Parathyroid adenoma (tissue), 2 donors: Measurements from ENCODE around the gene SENP2.

Experiments
- H2AFZ ChIP-seq: fragments of 300-600 bp; sonication (generic); one replicate; pipeline ENCODE4 v1.7.0; 2017; ENCODE audit warnings: antibody characterized with exemption, mild to moderate bottlenecking
- H3K27ac ChIP-seq: fragments of 300-600 bp; sonication (generic); one replicate; pipeline ENCODE4 v1.7.0; 2017
- H3K27me3 ChIP-seq: fragments of 300-600 bp; sonication (generic); one replicate; pipeline ENCODE4 v1.7.0; 2017; ENCODE audit warnings: low read length; ENCODE audit not compliant: control insufficient read depth, insufficient read depth
- H3K36me3 ChIP-seq: fragments of 300-600 bp; sonication (generic); one replicate; pipeline ENCODE4 v1.7.0; 2017; ENCODE audit warnings: low read length; ENCODE audit not compliant: control insufficient read depth, insufficient read depth
- H3K4me1 ChIP-seq: fragments of 300-600 bp; sonication (generic); one replicate; pipeline ENCODE4 v1.7.0; 2017; ENCODE audit warnings: control low read depth
- H3K4me2 ChIP-seq: fragments of 300-600 bp; sonication (generic); one replicate; pipeline ENCODE4 v1.7.0; 2017; ENCODE audit warnings: low read length
- H3K4me3 ChIP-seq: fragments of 300-600 bp; sonication (generic); one replicate; pipeline ENCODE4 v1.7.0; 2017; ENCODE audit warnings: low read depth, low read length
- H3K79me2 ChIP-seq: fragments of 300-600 bp; sonication (generic); one replicate; pipeline ENCODE4 v1.7.0; 2017; ENCODE audit warnings: control low read depth
- H3K9ac ChIP-seq: fragments of 300-600 bp; sonication (generic); one replicate; pipeline ENCODE4 v1.7.0; 2017; ENCODE audit warnings: mild to moderate bottlenecking
- H3K9me3 ChIP-seq: fragments of 300-600 bp; sonication (generic); one replicate; pipeline ENCODE4 v1.7.0; 2017; ENCODE audit warnings: low read length; ENCODE audit not compliant: control insufficient read depth
- TF ChIP-seq, protein P1 (sequence below): fragments of 300-600 bp; sonication (generic); IDR thresholded peaks from one replicate; pipeline ENCODE4 v1.7.0; 2017; ENCODE audit warnings: antibody characterized with exemption, mild to moderate bottlenecking
- donor health status: primary hyperparathyroidism.

SENP2 gene

DNA sequence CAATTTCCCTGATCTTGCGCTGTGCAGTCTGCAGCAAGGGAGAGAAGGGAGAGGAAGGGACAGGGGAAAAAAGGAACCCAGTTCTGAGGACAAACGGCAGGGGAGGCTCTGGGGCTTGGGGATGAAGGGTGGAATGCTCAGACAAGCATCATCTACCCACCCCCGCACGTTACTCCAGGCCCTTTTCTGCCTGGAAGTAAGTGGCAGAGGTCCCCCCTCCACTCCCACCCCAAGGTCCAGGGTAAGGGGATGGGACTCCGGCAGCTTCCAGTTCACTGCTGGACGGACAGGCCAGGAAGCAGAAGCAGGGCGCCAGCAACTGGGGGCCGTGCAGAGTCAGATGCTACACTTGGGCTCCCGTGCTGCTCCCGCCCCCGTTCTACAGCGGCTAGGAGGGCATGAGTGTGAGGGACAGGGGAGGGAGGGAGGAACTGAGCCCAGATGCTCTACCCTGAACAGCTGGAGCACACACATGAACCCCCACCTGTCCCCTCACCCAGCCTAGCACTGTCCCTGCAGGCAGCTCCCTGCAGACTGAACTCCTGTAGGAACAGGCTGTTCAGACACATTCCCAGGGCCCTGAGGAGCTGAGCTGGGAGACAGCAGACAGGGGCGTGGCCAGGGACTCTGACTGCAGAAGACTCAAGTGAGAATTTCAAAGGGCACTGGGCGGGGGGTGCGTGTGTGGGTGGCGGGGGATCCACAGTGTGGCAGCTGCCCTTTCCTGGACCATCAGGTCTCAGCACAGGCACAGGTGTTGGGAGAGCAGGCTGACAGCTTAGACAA is 59.7 kb downstream of the SENP2 start:
- Histone ChIP-seq H3K79me2 (no peaks in the 10 kb centered on the region), H3K27me3 (no peaks in the 10 kb centered on the region), H2AFZ (no peak overlapping the region), H3K36me3 (no peaks in the 10 kb centered on the region), H3K4me1 (no peaks in the 10 kb centered on the region), H3K27ac (no peak overlapping the region), H3K4me2 (no peak overlapping the region), H3K9ac (no peak overlapping the region), H3K9me3 (no peaks in the 10 kb centered on the region), H3K4me3 (no peak overlapping the region)
- TF ChIP-seq, protein P1, sequence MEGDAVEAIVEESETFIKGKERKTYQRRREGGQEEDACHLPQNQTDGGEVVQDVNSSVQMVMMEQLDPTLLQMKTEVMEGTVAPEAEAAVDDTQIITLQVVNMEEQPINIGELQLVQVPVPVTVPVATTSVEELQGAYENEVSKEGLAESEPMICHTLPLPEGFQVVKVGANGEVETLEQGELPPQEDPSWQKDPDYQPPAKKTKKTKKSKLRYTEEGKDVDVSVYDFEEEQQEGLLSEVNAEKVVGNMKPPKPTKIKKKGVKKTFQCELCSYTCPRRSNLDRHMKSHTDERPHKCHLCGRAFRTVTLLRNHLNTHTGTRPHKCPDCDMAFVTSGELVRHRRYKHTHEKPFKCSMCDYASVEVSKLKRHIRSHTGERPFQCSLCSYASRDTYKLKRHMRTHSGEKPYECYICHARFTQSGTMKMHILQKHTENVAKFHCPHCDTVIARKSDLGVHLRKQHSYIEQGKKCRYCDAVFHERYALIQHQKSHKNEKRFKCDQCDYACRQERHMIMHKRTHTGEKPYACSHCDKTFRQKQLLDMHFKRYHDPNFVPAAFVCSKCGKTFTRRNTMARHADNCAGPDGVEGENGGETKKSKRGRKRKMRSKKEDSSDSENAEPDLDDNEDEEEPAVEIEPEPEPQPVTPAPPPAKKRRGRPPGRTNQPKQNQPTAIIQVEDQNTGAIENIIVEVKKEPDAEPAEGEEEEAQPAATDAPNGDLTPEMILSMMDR, result no peak

DNA sequence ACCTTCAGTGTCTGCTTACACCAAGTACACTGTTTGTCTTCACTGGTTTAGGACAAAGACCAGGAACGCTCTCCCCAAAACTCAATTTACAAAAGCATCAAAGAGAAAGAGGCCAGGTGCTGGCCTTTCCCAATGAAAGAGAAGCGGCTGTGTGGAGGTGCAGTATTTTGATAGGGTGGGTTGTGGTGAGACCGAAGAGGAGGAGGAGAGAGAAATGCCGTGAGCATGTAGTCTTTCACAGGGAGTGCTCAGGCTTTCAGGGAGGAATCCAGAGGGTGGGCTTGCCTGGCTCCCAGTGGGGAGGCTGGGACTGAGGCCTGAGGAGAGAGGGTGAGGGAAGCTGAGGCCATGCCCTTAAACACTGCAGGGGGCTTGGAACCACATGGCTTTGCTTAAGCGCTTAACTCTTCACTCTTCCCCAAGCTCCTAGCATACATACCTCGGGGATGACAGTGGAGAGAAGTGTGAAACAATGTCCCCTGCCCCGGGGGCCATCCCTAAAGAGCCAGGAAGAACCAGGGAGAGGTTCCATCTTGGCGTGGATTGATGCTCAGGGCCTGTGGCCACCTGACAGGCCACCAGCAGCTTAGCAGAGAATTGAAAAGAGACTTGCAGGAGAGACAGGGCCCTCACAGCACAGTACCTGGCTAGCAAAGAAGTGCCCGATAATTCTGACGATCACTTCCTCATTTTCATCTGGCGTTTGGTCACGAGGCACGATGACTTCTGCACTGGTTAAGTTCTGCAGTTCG is 60.5 kb downstream of the SENP2 start:
- Histone ChIP-seq H3K79me2 (no peaks in the 10 kb centered on the region), H3K36me3 (no peaks in the 10 kb centered on the region), H3K4me3 (no peak overlapping the region), H2AFZ (no peak overlapping the region), H3K27me3 (no peaks in the 10 kb centered on the region), H3K27ac (no peak overlapping the region), H3K9me3 (no peaks in the 10 kb centered on the region), H3K4me2 (no peak overlapping the region), H3K4me1 (no peaks in the 10 kb centered on the region), H3K9ac (no peak overlapping the region)
- TF ChIP-seq, protein P1, result no peak

DNA sequence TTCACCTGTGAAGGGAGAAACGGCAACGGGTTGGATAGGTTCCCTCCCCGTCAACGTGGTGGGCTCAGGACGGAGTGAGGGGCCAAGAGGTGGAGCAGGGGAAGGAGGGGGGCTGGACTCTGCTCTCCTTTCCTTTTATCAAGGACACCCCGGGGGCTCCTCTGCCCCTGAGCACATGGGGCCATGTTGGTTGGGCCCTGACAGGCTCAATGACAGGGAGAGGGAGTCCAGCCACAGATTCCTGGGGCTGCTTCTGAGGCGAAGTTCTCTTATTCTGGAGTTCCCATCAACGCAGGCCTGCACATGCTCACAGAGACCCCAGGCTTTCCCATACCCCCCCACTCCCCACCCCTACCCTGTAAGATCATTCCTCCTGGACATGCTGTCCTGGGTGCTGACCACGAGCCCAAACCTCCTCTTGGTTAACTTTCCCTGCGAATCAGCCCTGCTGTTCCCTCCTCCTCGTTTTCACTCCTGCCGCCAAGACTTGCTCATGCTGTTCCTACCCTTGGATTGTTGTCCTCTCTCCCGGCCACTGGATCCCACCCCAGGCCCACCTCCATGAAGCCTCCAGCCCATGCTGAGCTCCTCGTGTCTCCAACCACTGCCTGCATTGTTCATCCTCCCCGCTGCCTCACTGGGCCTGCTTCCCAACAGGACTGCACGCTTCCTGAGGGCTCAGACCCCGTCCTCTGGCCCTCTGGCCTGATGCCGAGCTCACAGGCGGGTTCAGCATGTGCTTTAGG is 61.2 kb downstream of the SENP2 start:
- H3K27ac ChIP-seq, result no peak overlapping the region
- no peak overlapping the region for H2AFZ ChIP-seq
- H3K9me3 ChIP-seq, result no peaks in the 10 kb centered on the region
- H3K4me3 ChIP-seq, result no peak overlapping the region
- TF ChIP-seq, protein P1, result no peak
- no peaks in the 10 kb centered on the region for H3K4me1 ChIP-seq
- no peaks in the 10 kb centered on the region for H3K79me2 ChIP-seq
- H3K27me3 ChIP-seq, result no peaks in the 10 kb centered on the region
- H3K9ac ChIP-seq, result no peak overlapping the region
- no peaks in the 10 kb centered on the region for H3K36me3 ChIP-seq
- no peak overlapping the region for H3K4me2 ChIP-seq

DNA sequence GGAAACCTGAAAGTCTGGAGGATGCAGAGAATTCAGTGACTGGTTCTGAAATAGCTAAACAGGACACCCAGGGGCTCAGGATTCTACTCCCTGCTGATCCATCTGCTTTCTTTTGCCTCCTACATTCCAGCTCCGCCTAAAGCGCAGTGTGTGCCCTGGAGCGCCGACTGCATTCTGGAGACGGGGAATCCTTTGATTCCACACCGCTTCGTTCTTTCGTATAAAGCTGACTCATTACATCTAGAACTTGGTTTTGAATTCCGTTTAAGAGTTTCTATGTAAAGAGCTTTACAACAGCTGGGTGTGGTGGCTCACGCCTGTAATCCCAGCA is 61.8 kb downstream of the SENP2 start:
- H3K9me3 ChIP-seq, result no peaks in the 10 kb centered on the region
- H3K4me3 ChIP-seq, result no peak overlapping the region
- H3K4me1 ChIP-seq, result no peaks in the 10 kb centered on the region
- no peak overlapping the region for H2AFZ ChIP-seq
- no peaks in the 10 kb centered on the region for H3K36me3 ChIP-seq
- H3K27me3 ChIP-seq, result no peaks in the 10 kb centered on the region
- H3K27ac ChIP-seq, result no peak overlapping the region
- TF ChIP-seq, protein P1, result no peak
- no peaks in the 10 kb centered on the region for H3K79me2 ChIP-seq
- no peak overlapping the region for H3K4me2 ChIP-seq
- H3K9ac ChIP-seq, result no peak overlapping the region
